ENCODE results near the gene NOL9. TPM values are rescaled to one million over a fixed set of nuclear protein-coding genes. Genes with fewer than 3 reads are reported as not detected.
A peak's percentile ranks its signal among the peaks of the same experiment; 100 is the strongest.

The NOL9 gene
- total and polyA plus RNA-seq, 2 of the 13 experiments (the other 11 are each of a cell fraction or from before 2014, with no cell fraction given), result 18.0 to 24.7 TPM

- H3K27ac ChIP-seq (ENCODE audit: extremely low read length, insufficient read depth, low read length), result no peak overlapping the region
- intact Hi-C loops (cut with micrococcal nuclease; ENCODE audit: unreplicated experiment), result no loop called here
- no peaks in the 10 kb centered on the region for H3K4me1 ChIP-seq (ENCODE audit: insufficient read depth, low read length)
- CTCF ChIA-PET (ENCODE audit: low intra/inter-chr PET ratio, low total read pairs), result no interaction called here
- no peak overlapping the region for H3K4me3 ChIP-seq (replicated peaks in 1 of 3; ENCODE audit: insufficient read depth in 1 of 3, low read depth in 2 of 3, low read length in 3 of 3)
- in situ Hi-C loops (cut with HindIII; ENCODE audit: extremely low pct_ligation_motif_present, low pct_unique_long_range_greater_than_20kb), result no loop called here
- POLR2A ChIA-PET, result no interaction called here
- no peak for TF ChIP-seq CREB1 (IDR thresholded peaks at IDR 0.05)
- no peak for TF ChIP-seq CREB1 (CRISPR knock-in tag; IDR thresholded peaks at IDR 0.05)
- TF ChIP-seq MAFK (conservative IDR thresholded peaks at IDR 0.05 in 1 of 2, IDR thresholded peaks at IDR 0.05 in 1 of 2; ENCODE audit: low read length in 2 of 2), result 0 out of 4 replicates have a peak, but pooled peaks of 1 of the 2 experiments have one; percentile 10
- FAIRE-seq, result no peak
- BruUV-seq (replicated peaks), result no TSS peak
- ATAC-seq, result no peak
- no peaks in the 10 kb centered on the region for H3K27me3 ChIP-seq (ENCODE audit: control insufficient read depth in 1 of 2, insufficient read depth in 2 of 2, low read length in 2 of 2)
- peaks cover 26 to 54% of the 10 kb centered on the region in 2 experiments for H3K36me3 ChIP-seq (replicated peaks in 1 of 2; ENCODE audit: control insufficient read depth in 1 of 2, insufficient read depth in 2 of 2, low read length in 2 of 2)
- H2AFZ ChIP-seq (ENCODE audit: low read length), result no peak overlapping the region
- peaks cover 4% of the 10 kb centered on the region for H3K79me2 ChIP-seq (ENCODE audit: insufficient read depth, low read length)
- H4K20me1 ChIP-seq (ENCODE audit: insufficient read depth, low read length), result no peaks in the 10 kb centered on the region
- no peak overlapping the region for H3K9ac ChIP-seq (ENCODE audit: insufficient read depth, low read depth, low read length)
- no peak overlapping the region for H3K4me2 ChIP-seq (ENCODE audit: low read depth, low read length)
- 93% methylated on average over 4 of the region's 4 CpGs for WGBS (ENCODE audit: low lambda C conversion rate)
- DNase-seq (ENCODE audit: low spot score), result no peak
- H3K9me3 ChIP-seq (ENCODE audit: low read length), result no peaks in the 10 kb centered on the region
Measured at GRCh38 chr1:6547301-6547700, 7.0 kb downstream of the NOL9 start.

GRCh38 chr1:6546326-6546725 is 8.0 kb downstream of the NOL9 start:
- no peak for TF ChIP-seq ZEB1 (IDR thresholded peaks at IDR 0.05; ENCODE audit: insufficient replicate concordance, low read depth)
- ChIA-PET POLR2A (no interaction called here), CTCF (ENCODE audit: low intra/inter-chr PET ratio, low total read pairs) (no interaction called here)
- H3K9ac ChIP-seq (ENCODE audit: insufficient read depth, low read depth, low read length), result no peak overlapping the region
- H3K9me3 ChIP-seq (ENCODE audit: low read length), result no peaks in the 10 kb centered on the region
- H3K27me3 ChIP-seq (ENCODE audit: control insufficient read depth in 1 of 2, insufficient read depth in 2 of 2, low read length in 2 of 2), result no peaks in the 10 kb centered on the region
- intact Hi-C loops (cut with micrococcal nuclease; ENCODE audit: unreplicated experiment) (no loop called here), in situ Hi-C loops (cut with HindIII; ENCODE audit: extremely low pct_ligation_motif_present, low pct_unique_long_range_greater_than_20kb) (no loop called here)
- H3K79me2 ChIP-seq (ENCODE audit: insufficient read depth, low read length), result peaks cover 3% of the 10 kb centered on the region
- no peak for ATAC-seq
- H3K4me2 ChIP-seq (ENCODE audit: low read depth, low read length), result no peak overlapping the region
- no peak for DNase-seq (ENCODE audit: low spot score)
- no peak overlapping the region for H2AFZ ChIP-seq (ENCODE audit: low read length)
- H3K4me1 ChIP-seq (ENCODE audit: insufficient read depth, low read length), result no peaks in the 10 kb centered on the region
- WGBS (ENCODE audit: low lambda C conversion rate), result 97% methylated on average over 5 of the region's 5 CpGs
- H3K36me3 ChIP-seq (replicated peaks in 1 of 2; ENCODE audit: control insufficient read depth in 1 of 2, insufficient read depth in 2 of 2, low read length in 2 of 2), result peaks cover 26 to 61% of the 10 kb centered on the region in 2 experiments
- no peak for FAIRE-seq
- no peaks in the 10 kb centered on the region for H4K20me1 ChIP-seq (ENCODE audit: insufficient read depth, low read length)
- no TSS peak for BruUV-seq (replicated peaks)
- H3K27ac ChIP-seq (ENCODE audit: extremely low read length, insufficient read depth, low read length), result no peak overlapping the region
- H3K4me3 ChIP-seq (replicated peaks in 1 of 3; ENCODE audit: insufficient read depth in 1 of 3, low read depth in 2 of 3, low read length in 3 of 3), result no peak overlapping the region
